ENCODE results near the gene GRK4.

- no peak for TF ChIP-seq CTCF (conservative IDR thresholded peaks at IDR 0.05; ENCODE audit: low read length)
- no peak for TF ChIP-seq EZH2phosphoT487 (IDR thresholded peaks at IDR 0.05; ENCODE audit: borderline replicate concordance)
Observed at GRCh38 chr4:3077796-3078195, 114.4 kb downstream of the GRK4 start.

Data from Loucy (cell line).